Activated naive CD4-positive, alpha-beta T cell treated with anti-CD3 and anti-CD28 coated beads, Interleukin-2, amount 50 U/mL, for 72 hours (primary cell): ENCODE results near the gene CEP57. TPM values are rescaled to one million over a fixed set of nuclear protein-coding genes. Genes with fewer than 3 reads are reported as not detected.

Experiments used
- total RNA-seq, 2 donors: library from RNA; stranded (reverse); gene quantifications; one replicate each; pipeline ENCODE4 v1.2.3, GENCODE V29; 2022

Gene CEP57
- total RNA-seq, 2 donors from 2014 or later, result 117 to 158 TPM

Other genes starting within 250 kb of the CEP57 start
- 10 to 100 TPM; 51.2 to 85.2 TPM for gene FAM76B, start 716 bp upstream of the CEP57 start, total RNA-seq
- 10 to 100 TPM; 20.3 to 32.1 TPM for gene MTMR2, start 133.6 kb downstream of the CEP57 start, total RNA-seq